GM10248 (cell line): ENCODE results near the gene ID2.

ENCODE experiments used
- CTCF ChIA-PET: fragments of 300-600 bp; sonication (Branson Sonifier 250); formaldehyde crosslinking; extraction: SDS; loops from one replicate; lab custom pipeline; 2021; ENCODE audit warnings: antibody characterized with exemption; lab: Yijun Ruan, JAX
- POLR2A ChIA-PET: fragments of 350-650 bp; sonication (Branson Sonifier 250); formaldehyde crosslinking; extraction: SDS; loops from one replicate; lab custom pipeline; 2020; ENCODE audit warnings: antibody characterized with exemption; lab: Yijun Ruan, JAX
- DNase-seq: peaks from one replicate; pipeline ENCODE4 v3.0.0; 2012; ENCODE audit errors: extremely low spot score
- CTCF ChIP-seq: IDR thresholded peaks from 2 replicates; pipeline ENCODE4 v1.5.1; 2012; ENCODE audit warnings: mild to moderate bottlenecking, low read depth; ENCODE audit errors: extremely low read depth, missing control alignments, control extremely low read depth

Gene ID2

GRCh38 chr2:8636721-8637636, 44.9 kb upstream of the ID2 start:
- TF ChIP-seq CTCF: no peak
- ChIA-PET POLR2A (no interaction called here), CTCF (no interaction called here)
- DNase-seq: no peak

GRCh38 chr2:8638327-8638726, 43.5 kb upstream of the ID2 start:
- ChIA-PET CTCF (interaction anchor here (1.4 kb wide), 1 partner anchor 9 kb away, joined by 3 read pairs; no protein-coding TSS in a partner anchor), POLR2A (no interaction called here)
- no peak for TF ChIP-seq CTCF
- no peak for DNase-seq

GRCh38 chr2:8639122-8639635, 42.7 kb upstream of the ID2 start:
- TF ChIP-seq CTCF: no peak
- no peak for DNase-seq
- POLR2A ChIA-PET: no interaction called here
- CTCF ChIA-PET: interaction anchor here (1.4 kb wide), 1 partner anchor 8 kb away, joined by 3 read pairs; no protein-coding TSS in a partner anchor

- ChIA-PET CTCF (no interaction called here), POLR2A (no interaction called here)
- TF ChIP-seq CTCF: no peak
- no peak for DNase-seq
These were observed 41.4 kb upstream of the ID2 start for GRCh38 chr2:8640498-8640897.

- no peak for TF ChIP-seq CTCF
- POLR2A ChIA-PET: no interaction called here
- CTCF ChIA-PET: interaction anchor here (1.0 kb wide), 1 partner anchor 9 kb away, joined by 3 read pairs; no protein-coding TSS in a partner anchor
- DNase-seq: no peak
These were observed 40.4 kb upstream of the ID2 start for GRCh38 chr2:8641301-8641965.

- ChIA-PET POLR2A (no interaction called here), CTCF (no interaction called here)
- no peak for DNase-seq
- TF ChIP-seq CTCF: no peak
These were observed 39.3 kb upstream of the ID2 start for GRCh38 chr2:8642366-8643068.
